Common myeloid progenitor, CD34-positive (primary cell): ENCODE data around the gene FOSL2.

ENCODE experiments used
- CTCF ChIA-PET: fragments of 350-600 bp; sonication (Branson Sonifier 250); formaldehyde crosslinking; loops from one replicate; lab custom pipeline; 2021; ENCODE audit warnings: antibody characterized with exemption; lab: Charles Lee
- POLR2A ChIA-PET: fragments of 350-600 bp; sonication (Branson Sonifier 250); formaldehyde crosslinking; loops from one replicate; lab custom pipeline; 2021; ENCODE audit warnings: antibody characterized with exemption; lab: Charles Lee
- DNase-seq, 3 donors: peaks; one replicate each; pipeline versions ENCODE4 v3.0.0 to v3.0.0-alpha.2; 2013
- H3K27ac ChIP-seq, 2 experiments: 1 replicate in 1 of 2; 2 replicates in 1 of 2; pipeline ENCODE4 v1.7.0; 2013; ENCODE audit warnings: inconsistent platforms in 2 of 2, low read length in 2 of 2, mild to moderate bottlenecking in 2 of 2, low read depth in 1 of 2, moderate library complexity in 1 of 2; ENCODE audit not compliant: severe bottlenecking in 2 of 2, insufficient read depth in 1 of 2, poor library complexity in 1 of 2
- H3K27me3 ChIP-seq, 5 experiments: replicated peaks in 2 of 5; 1 replicate in 3 of 5; 2 replicates in 2 of 5; pipeline versions ENCODE4 v1.6.1 to v1.7.0; 2013; ENCODE audit warnings: low read length in 4 of 5, mild to moderate bottlenecking in 2 of 5, moderate library complexity in 2 of 5, inconsistent platforms in 1 of 5; ENCODE audit not compliant: insufficient read depth in 5 of 5, control insufficient read depth in 4 of 5
- H3K36me3 ChIP-seq, 4 experiments: 1 replicate in 2 of 4; 2 replicates in 2 of 4; pipeline versions ENCODE4 v1.6.1 to v1.7.0; 2013; ENCODE audit warnings: low read length in 3 of 4, control low read depth in 1 of 4, mild to moderate bottlenecking in 1 of 4; ENCODE audit not compliant: control insufficient read depth in 4 of 4, insufficient read depth in 4 of 4
- H3K4me1 ChIP-seq, 4 experiments: 1 replicate in 3 of 4; 2 replicates in 1 of 4; pipeline versions ENCODE4 v1.6.1 to v1.7.1; 2013; ENCODE audit warnings: low read length in 3 of 4, mild to moderate bottlenecking in 3 of 4, control low read depth in 1 of 4, inconsistent platforms in 1 of 4, moderate library complexity in 1 of 4; ENCODE audit not compliant: control insufficient read depth in 4 of 4, insufficient read depth in 4 of 4; ENCODE audit errors: control extremely low read depth in 1 of 4
- H3K4me3 ChIP-seq, 7 experiments: 1 replicate in 4 of 7; 2 replicates in 3 of 7; pipeline versions ENCODE4 v1.5.1 to v1.7.0; 2013; ENCODE audit warnings: mild to moderate bottlenecking in 7 of 7, low read length in 6 of 7, moderate library complexity in 6 of 7, inconsistent platforms in 2 of 7, low read depth in 2 of 7, control low read depth in 1 of 7; ENCODE audit not compliant: insufficient read depth in 4 of 7, control insufficient read depth in 1 of 7; ENCODE audit errors: extremely low read depth in 1 of 7
- H3K9me3 ChIP-seq, 5 experiments: 1 replicate in 4 of 5; 2 replicates in 1 of 5; pipeline versions ENCODE4 v1.6.1 to v1.7.1; 2013; ENCODE audit warnings: low read length in 4 of 5, mild to moderate bottlenecking in 2 of 5, inconsistent platforms in 1 of 5, low read depth in 1 of 5, moderate library complexity in 1 of 5; ENCODE audit not compliant: control insufficient read depth in 4 of 5, insufficient read depth in 2 of 5; ENCODE audit errors: control extremely low read depth in 1 of 5
- whole genome bisulfite sequencing: methylation state at CpG from one replicate; pipeline ENCODE4 v1.1.5; 2013; ENCODE audit not compliant: insufficient coverage; 5-methylcytosine and 5-hydroxymethylcytosine counted together

Gene FOSL2

GRCh38 chr2:28398101-28398834 lies 5.6 kb downstream of the FOSL2 start:
- no peak for DNase-seq
- H3K4me3 ChIP-seq = no peak overlapping the region
- POLR2A ChIA-PET = no interaction called here
- H3K36me3 ChIP-seq = peaks cover 2 to 36% (median 11%) of the 10 kb centered on the region in 4 experiments
- WGBS = 92% methylated on average over 9 of the region's 13 CpGs
- H3K27me3 ChIP-seq = no peaks in the 10 kb centered on the region
- H3K9me3 ChIP-seq = no peaks in the 10 kb centered on the region
- H3K4me1 ChIP-seq = peaks cover 20 to 47% (median 37%) of the 10 kb centered on the region in 4 experiments
- no peak overlapping the region for H3K27ac ChIP-seq
- CTCF ChIA-PET = no interaction called here

DNA sequence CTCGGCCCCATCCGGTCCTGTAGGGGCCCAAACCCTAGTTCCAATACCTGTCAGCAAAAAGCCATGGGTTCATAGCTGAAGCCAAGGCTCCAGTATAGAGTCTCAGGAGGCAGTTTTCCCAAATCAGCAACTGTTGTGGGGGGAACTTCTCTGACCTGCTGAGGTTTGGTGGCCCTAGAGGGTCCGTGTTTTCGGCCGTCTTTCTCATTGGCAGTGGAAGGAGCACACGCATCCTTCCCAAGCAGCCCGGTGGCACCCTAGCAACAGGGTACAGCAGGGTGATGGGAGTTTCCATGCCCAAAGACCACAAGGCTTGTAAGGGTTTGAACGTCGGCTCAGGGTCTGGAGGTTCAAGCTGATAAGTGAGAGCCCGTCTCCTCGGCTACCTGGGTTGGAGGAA lies 6.6 kb downstream of the FOSL2 start:
- peaks cover 21 to 49% (median 35%) of the 10 kb centered on the region in 4 experiments for H3K4me1 ChIP-seq
- POLR2A ChIA-PET = no interaction called here
- H3K36me3 ChIP-seq = peaks cover 3 to 46% (median 15%) of the 10 kb centered on the region in 4 experiments
- H3K27ac ChIP-seq = no peak overlapping the region
- no peaks in the 10 kb centered on the region for H3K9me3 ChIP-seq
- DNase-seq = no peak
- CTCF ChIA-PET = no interaction called here
- no peaks in the 10 kb centered on the region for H3K27me3 ChIP-seq
- 99% methylated on average over 11 of the region's 11 CpGs for WGBS
- no peak overlapping the region for H3K4me3 ChIP-seq

DNA sequence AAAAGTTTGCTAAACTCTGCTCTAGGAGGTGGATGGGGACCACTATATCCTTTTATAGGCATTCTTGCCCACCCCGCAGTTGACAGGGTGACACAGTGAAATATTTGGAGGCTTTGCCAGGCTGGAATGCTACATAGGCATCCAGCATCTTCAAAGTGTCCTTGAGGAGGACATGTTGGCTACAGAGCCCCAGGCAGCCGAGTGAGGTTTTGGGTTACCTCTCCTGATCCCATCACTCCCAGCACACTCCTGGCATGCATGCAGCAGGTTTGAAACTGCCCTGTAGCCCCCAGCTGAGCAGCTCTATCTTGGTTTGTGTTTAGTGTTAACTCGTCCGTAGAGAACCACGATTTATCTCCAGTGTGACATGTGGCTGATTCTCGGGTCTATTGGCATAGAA lies 7.3 kb downstream of the FOSL2 start:
- Histone ChIP-seq H3K27me3 (no peaks in the 10 kb centered on the region), H3K4me1 (peaks cover 21 to 42% (median 28%) of the 10 kb centered on the region in 4 experiments), H3K9me3 (no peaks in the 10 kb centered on the region), H3K27ac (no peak overlapping the region), H3K4me3 (no peak overlapping the region), H3K36me3 (peaks cover 5 to 53% (median 21%) of the 10 kb centered on the region in 4 experiments)
- WGBS = no CpG with 5 or more reads among the region's 6 CpGs
- no peak for DNase-seq
- POLR2A ChIA-PET = interaction anchor here (0.5 kb wide), 1 partner anchor 58 kb away, joined by 3 read pairs; no protein-coding TSS in a partner anchor
- CTCF ChIA-PET = interaction anchor here (1.5 kb wide), 1 partner anchor 24 kb away, joined by 5 read pairs; no protein-coding TSS in a partner anchor

DNA sequence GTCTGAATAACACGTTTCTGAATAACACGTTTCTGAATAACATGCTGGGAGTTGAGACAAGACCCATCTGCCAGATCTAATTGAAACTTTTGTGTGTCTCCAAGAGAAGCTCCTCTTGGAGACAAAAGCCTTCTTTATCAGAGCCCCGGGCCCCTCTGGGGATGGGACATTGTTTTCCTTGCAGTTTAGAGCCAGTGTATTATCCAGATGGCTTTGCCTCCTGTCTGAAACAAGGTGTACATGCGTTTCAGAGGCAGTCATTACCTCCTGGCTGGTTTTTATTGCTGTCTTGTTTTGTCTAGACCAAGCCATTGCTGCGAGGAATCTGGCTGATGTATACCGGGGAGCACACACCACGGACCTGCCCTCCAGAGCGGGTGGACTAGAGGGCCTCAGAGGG lies 7.8 kb downstream of the FOSL2 start:
- no peak overlapping the region for H3K27ac ChIP-seq
- no peak overlapping the region for H3K4me3 ChIP-seq
- H3K9me3 ChIP-seq = no peaks in the 10 kb centered on the region
- H3K4me1 ChIP-seq = peaks cover 18 to 37% (median 24%) of the 10 kb centered on the region in 4 experiments
- WGBS = 91% methylated on average over 8 of the region's 8 CpGs
- POLR2A ChIA-PET = interaction anchor here (0.5 to 1.6 kb wide), 3 partner anchors 8 to 59 kb away, joined by 3 to 5 read pairs (median 3); partner anchors contain the start of gene FOSL2
- H3K36me3 ChIP-seq = peaks cover 9 to 57% (median 26%) of the 10 kb centered on the region in 4 experiments
- CTCF ChIA-PET = interaction anchor here (1.5 kb wide), 1 partner anchor 23 kb away, joined by 5 read pairs; no protein-coding TSS in a partner anchor
- DNase-seq = no peak
- no peaks in the 10 kb centered on the region for H3K27me3 ChIP-seq

DNA sequence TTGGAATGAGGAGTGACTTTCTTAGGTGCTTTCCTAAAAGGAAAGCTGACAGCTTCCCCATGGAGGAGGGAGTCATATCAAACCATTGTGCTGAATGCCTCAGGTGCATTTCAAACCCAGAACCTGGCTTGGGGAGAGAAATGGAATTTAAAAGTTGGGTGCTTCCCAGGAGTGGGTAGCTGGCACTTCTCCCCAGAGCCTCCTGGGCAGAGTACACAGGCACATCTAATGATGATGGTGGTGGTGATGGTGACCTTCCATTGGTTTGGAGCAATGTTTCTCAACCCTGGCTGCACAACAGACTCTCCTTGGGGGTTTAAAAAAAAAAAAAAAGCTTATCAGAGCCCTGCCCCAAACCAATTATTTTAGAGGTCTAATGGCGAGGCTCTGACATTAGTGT lies 8.3 kb downstream of the FOSL2 start:
- ChIA-PET CTCF (interaction anchor here (1.0 to 1.6 kb wide), 4 partner anchors 23 to 55 kb away, joined by 3 to 5 read pairs (median 4); no protein-coding TSS in a partner anchor), POLR2A (interaction anchor here (0.7 to 1.6 kb wide), 3 partner anchors 8 to 247 kb away, joined by 3 to 5 read pairs (median 5); partner anchors contain the start of gene FOSL2)
- no peaks in the 10 kb centered on the region for H3K27me3 ChIP-seq
- no CpG with 5 or more reads among the region's 1 CpG for WGBS
- no peak overlapping the region for H3K4me3 ChIP-seq
- no peak overlapping the region for H3K27ac ChIP-seq
- H3K36me3 ChIP-seq = peaks cover 12 to 62% (median 29%) of the 10 kb centered on the region in 4 experiments
- no peaks in the 10 kb centered on the region for H3K9me3 ChIP-seq
- no peak for DNase-seq
- H3K4me1 ChIP-seq = peaks cover 15 to 32% (median 19%) of the 10 kb centered on the region in 4 experiments

DNA sequence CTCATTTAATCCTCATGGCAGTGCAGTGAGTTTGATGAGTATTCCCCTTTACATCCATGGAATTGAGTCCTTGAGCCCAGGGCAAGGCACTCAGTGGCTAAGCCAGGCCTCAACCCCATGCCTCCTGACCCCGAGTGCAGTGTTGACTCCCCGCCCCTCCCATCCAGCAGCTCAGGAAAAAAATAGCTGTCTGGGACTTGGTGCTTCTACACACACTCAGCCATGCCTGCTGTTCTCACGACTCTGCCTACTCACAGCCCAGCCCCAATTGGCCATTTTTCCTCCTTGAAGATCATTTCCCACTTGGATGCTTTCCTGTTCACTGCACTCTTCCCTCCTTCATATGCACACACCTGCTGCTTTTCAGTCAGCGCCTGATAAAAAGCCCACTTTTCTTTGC lies 8.8 kb downstream of the FOSL2 start:
- Histone ChIP-seq H3K4me3 (no peak overlapping the region), H3K27me3 (no peaks in the 10 kb centered on the region), H3K9me3 (no peaks in the 10 kb centered on the region), H3K27ac (no peak overlapping the region), H3K4me1 (peaks cover 10 to 29% (median 17%) of the 10 kb centered on the region in 4 experiments), H3K36me3 (peaks cover 12 to 65% (median 31%) of the 10 kb centered on the region in 4 experiments)
- CTCF ChIA-PET = interaction anchor here (0.7 to 1.6 kb wide), 6 partner anchors 20 to 56 kb away, joined by 3 to 5 read pairs (median 3); no protein-coding TSS in a partner anchor
- DNase-seq = no peak
- POLR2A ChIA-PET = interaction anchor here (0.7 to 1.6 kb wide), 3 partner anchors 8 to 247 kb away, joined by 3 to 5 read pairs (median 5); partner anchors contain the start of gene FOSL2
- WGBS = 91% methylated on average over 4 of the region's 4 CpGs
